HG03095 (cell line): ENCODE results near the gene PTPN12.

Source experiments
- ATAC-seq: cut with Tn5 transposase; IDR thresholded peaks from one replicate; pipeline ENCODE4 v1.9.1; 2021; ENCODE audit warnings: moderate library complexity; ENCODE audit not compliant: unreplicated experiment

PTPN12 gene

DNA sequence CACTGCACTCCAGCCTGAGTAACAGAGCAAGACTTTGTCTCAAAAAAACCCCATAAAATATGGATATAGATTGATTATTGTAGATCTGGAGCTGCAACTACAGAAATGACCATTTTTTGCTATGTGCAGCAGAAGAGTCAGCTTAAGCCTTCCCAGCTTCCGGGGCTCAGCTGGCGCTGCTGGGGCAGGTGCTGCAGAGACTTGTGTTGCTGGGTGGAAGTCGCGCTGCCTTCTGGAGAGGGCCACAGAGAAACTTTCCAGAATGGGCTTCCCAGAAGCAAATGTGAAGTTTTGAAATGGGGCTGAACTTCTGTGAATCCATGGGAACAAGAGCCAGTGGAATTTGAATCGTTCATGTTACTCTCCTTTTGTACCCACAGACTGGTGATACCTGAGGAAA lies 121.8 kb downstream of the PTPN12 start:
- ATAC-seq, result no peak

DNA sequence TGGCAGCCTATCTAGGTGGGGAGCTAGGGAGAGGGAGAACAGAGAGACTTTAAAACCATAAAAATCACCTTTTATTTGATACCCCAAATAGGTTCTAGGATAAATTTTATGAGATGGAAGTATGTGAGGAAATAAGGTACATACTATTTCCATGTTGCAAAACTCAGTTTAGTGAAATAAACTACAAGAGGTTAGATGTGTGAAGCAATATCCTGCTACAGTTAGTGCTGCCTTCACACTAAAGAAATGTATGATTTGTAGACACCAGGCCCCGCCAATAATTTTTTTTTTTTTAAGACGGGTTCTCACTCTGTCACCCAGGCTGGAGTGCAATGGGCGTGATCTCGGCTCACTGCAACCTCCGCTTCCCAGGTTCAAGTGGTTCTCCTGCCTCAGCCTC lies 124.7 kb downstream of the PTPN12 start:
- ATAC-seq, result no peak

DNA sequence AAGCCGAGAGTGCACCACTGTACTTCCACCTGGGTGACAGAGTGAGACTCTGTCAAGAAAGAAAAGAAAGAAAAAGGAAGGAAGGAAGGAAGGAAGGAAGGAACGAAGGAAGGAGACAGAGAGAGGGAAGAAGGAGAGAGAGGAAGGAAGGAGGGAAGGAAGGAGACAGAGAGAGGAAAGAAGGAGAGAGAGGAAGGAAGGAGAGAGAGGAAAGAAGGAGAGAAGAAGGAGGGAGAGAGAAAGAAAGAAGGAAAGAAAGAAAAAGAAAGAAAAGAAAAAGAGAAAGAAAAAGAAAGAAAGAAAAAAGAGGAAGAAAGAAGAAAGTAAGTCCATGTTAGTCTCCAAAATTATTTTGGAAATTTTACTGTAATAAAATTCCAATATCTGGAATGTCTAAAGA lies 125.8 kb downstream of the PTPN12 start:
- ATAC-seq, result no peak

DNA sequence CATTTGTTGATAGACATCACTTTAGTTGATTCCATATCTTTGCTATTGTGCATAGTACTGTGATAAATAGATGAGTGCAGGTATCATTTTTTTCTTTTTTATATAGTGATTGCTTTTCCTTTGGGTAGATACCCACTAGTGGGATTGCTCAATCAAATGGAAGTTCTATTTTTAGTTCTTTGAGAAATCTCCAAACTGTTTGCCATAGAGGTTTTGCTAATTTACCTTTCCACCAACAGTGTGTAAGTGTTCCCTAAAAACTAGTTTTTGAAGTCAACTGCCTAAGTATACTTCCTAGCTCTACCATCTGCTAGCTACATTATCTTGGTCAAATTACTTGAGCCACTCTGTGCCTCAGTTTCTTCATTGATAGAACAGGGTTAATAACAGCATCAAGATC lies 127.6 kb downstream of the PTPN12 start:
- no peak for ATAC-seq

DNA sequence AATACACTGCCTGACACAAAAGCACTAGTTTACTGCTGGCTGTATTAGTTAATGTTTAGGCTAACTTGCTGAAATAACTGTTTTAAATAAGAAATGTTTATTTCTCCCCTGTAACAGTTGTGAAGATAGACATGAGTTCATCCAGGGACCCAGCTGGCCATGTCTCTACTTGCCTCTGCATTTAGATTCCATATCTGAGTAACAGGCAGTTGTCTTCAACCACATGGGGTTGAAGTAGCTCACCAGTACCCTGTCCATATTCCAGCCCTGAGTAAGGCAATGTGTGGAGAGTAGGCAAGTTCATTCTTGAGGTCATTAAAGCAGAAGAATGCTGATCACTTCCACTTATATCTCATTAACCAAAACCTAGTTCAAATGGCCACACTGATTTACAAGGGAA lies 128.1 kb downstream of the PTPN12 start:
- ATAC-seq, result no peak

DNA sequence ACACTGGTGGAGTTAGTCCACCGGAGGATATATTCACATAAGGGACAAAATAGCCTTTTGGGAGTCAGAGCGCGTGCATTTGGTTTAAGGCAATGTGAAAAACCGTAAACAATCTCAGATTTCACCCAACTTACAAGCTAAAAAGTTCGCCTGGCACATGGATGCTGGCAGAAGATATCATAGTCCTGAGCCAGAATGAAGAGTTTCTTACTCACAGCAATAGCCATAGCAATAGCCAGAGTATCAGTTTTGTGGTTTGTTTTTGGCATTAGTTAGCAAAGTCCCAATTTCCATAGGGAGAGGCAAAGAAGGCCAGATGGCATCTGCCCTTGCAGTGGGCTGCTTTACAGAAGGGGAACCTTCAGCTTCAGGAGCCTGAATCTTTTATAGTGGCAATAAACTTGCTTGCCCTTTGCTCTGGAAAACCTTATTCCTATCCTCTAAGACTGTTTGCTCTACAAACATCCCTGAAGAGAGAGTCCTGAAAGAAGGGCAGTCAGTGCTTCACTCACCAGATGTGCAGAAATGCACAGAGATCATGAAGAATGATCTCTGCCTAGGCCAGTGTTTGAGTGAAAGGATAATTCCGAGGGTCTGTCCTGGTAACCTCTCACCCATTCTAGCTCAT lies 130.5 kb downstream of the PTPN12 start:
- no peak for ATAC-seq

DNA sequence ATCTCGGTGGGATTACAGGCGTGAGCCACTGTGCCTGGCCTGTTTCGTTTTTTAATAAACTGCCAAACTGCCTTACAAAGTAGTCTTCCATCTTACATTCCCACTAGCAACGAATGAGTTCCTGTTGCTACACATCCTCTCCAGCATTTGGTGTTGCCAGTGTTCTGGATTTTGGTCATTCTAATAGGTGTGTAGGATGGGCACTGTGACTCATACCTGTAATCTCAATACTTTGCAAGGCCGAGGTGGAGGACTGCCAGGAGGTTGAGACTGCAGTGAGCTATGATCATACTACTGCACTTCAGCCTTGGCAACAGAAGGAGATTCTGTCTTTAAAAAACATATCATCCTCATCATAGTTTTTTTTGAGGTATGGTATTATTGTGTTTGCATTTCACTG lies 137.8 kb downstream of the PTPN12 start:
- no peak for ATAC-seq

DNA sequence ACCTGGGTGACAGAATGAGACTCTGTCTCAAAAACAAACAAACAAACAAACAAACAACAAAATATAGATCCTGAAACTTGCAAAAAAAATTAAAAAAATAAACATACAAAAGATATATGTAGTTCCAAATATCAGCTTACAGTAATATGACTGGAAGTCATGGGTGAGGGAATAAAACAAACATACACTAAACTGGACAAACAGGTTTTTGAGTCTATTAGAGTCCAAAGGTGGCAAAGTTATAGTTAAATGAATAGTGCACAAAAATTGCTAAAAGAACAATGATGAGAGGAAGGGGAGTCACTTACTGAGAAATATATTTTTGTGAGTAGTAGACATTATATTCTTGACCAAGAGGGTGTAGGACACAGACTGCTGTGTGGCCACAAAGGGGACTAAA lies 142.5 kb downstream of the PTPN12 start:
- ATAC-seq, result no peak

DNA sequence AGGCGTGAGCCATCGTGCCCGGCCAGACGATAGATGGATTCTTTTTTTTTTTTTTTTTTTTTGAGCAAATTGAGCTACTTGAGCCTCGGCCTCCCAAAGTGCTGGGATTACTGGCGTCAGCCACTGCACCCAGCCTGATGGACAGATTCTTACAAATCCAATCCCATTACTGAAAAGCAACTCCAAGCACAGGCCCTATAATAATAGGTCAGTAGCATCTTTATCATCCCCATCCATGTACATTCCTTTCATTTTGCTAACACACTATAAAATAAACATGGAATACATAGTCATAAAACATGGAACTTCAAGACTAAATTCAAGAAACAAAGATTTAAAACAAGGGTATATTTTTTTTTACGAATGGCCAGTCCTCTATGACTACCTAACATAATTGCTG lies 143.2 kb downstream of the PTPN12 start:
- no peak for ATAC-seq

DNA sequence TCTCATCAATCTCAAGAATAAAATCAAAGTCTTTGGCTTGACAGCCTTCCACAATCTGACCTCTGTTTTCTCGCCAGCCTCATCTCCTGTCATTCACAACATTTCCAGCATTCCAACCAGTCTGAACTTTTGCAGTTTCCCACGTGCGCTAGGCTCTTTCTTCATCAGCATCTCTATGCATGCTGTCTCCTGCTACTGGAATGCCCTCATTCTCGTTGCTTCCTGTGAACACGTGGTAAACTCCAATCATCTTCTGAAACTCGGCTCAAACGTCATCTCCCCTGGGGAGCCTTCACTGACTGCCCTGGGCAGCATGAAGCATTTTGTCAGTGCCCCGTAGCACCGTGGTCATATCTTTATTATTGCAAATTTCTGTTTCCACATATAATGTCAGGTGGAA lies 146.9 kb downstream of the PTPN12 start:
- no peak for ATAC-seq

DNA sequence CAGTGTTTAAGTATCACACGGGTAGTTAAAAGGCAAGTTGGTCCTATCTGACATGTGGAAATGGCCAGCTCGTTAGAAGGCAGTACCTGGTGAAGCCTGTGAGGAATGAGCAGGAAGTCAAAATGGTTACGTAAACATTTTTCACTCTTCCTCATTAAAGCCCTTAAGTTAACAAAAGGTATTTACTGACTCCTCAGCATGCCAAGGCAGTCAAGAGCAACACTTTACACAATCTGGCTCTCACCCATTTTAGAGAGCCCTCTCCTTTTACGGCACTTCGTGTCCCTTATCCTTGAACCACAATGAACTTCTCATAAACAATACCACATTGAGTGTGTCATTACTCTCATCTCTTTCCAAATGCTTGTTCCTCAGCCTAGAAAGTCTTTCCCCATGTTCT lies 148.1 kb downstream of the PTPN12 start:
- no peak for ATAC-seq

DNA sequence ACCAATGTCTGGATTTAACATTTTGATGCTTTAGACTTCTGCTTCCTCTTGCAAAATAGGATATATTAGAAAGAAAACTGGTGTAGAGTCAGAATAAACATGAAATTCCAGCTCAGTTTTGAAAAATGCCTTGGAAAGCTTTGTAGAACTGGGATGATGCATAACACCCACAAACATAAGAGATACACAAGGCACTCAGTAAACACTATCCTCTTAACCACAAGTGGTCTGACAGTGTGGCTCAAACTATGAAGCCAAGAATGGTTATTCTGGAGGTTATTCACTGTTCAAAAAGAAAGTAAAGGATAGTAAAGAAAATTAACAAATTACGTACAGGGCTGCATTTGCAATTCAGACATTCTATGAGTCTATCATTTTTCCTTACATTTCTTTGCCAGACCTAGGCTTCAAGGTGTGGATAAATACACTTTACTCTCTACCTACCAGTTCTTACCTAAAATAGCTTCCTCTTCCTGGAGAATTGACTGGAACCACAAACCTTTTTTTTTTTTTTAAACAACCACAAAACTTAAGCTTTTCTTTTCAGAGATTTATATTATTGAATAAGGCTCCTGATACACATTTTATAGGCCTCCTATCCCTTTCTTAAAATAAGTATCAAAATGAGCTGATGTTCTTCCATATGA lies 150.1 kb downstream of the PTPN12 start:
- ATAC-seq, result no peak

DNA sequence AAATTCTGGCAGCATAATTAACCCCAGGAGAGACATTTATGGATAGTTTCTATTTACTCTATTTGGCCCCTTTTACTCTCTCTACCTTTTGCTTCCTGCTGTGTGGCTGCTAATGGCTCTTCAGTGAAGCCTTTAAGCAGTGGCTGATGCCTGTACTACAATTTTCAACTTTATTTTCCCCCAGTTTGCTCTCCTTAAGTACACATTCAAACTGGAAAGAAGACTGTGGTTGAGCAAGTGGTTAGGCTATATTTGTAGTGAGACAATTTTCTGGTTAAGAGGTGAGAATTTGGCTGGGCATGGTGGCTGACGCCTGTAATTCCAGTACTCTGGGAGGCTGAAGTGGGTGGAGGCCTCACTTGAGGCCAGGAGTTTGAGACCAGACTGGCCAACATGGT lies 150.7 kb downstream of the PTPN12 start:
- no peak for ATAC-seq
